WTC11 (cell line): ENCODE data around the gene TBX20. TPM values are rescaled to one million over a fixed set of nuclear protein-coding genes. Genes with fewer than 3 reads are reported as not detected.

Experiments
- ATAC-seq: fragments of 200-7000 bp; cut with Tn5 transposase; 2 replicates; pipeline ENCODE4 v1.10.0; 2021; ENCODE audit warnings: mild to moderate bottlenecking, moderate library complexity
- CTCF ChIA-PET: fragments of 300-600 bp; sonication (Branson Sonifier 250); formaldehyde crosslinking; loops from one replicate; lab custom pipeline; 2021; ENCODE audit warnings: antibody characterized with exemption; lab: Charles Lee
- POLR2A ChIA-PET: fragments of 350-600 bp; sonication (Branson Sonifier 250); formaldehyde crosslinking; loops from one replicate; lab custom pipeline; 2021; ENCODE audit warnings: antibody characterized with exemption; lab: Charles Lee
- DNase-seq: peaks from one replicate; pipeline ENCODE4 v3.0.0; 2021; ENCODE audit warnings: low spot score
- H3K27ac Mint-ChIP-seq: 2 replicates; pipeline ENCODE4 v1.8.0; 2021; ENCODE audit warnings: mixed read lengths
- H3K27me3 Mint-ChIP-seq: 2 replicates; pipeline ENCODE4 v1.8.0; 2021; ENCODE audit warnings: low read depth, mild to moderate bottlenecking, moderate library complexity, mixed read lengths
- H3K36me3 Mint-ChIP-seq: 2 replicates; pipeline ENCODE4 v1.8.0; 2021; ENCODE audit warnings: mixed read lengths
- H3K4me1 Mint-ChIP-seq: 2 replicates; pipeline ENCODE4 v1.8.0; 2022; ENCODE audit warnings: mixed read lengths
- H3K4me3 Mint-ChIP-seq: 2 replicates; pipeline ENCODE4 v1.8.0; 2021; ENCODE audit warnings: mild to moderate bottlenecking, moderate library complexity, mixed read lengths
- H3K9me3 Mint-ChIP-seq: 2 replicates; pipeline ENCODE4 v1.8.0; 2021; ENCODE audit warnings: mixed read lengths
- AR ChIP-seq: fragments of 250-450 bp; sonication (Bioruptor Pico); IDR thresholded peaks from 2 replicates; pipeline ENCODE4 v1.9.0; 2021; ENCODE audit warnings: mild to moderate bottlenecking
- ATF3 ChIP-seq: sonication (generic); formaldehyde crosslinking; conservative IDR thresholded peaks from 2 replicates; pipeline ENCODE4 v1.8.1; 2022; ENCODE audit warnings: mild to moderate bottlenecking, missing genetic modification reagents
- CDX4 ChIP-seq: fragments of 250-450 bp; sonication (Bioruptor Pico); IDR thresholded peaks from 2 replicates; pipeline ENCODE4 v1.9.0; 2021; ENCODE audit warnings: moderate library complexity, mild to moderate bottlenecking, inconsistent platforms, borderline replicate concordance
- ETV6 ChIP-seq: sonication (generic); formaldehyde crosslinking; IDR thresholded peaks from 2 replicates; pipeline ENCODE4 v1.8.1; 2022; ENCODE audit warnings: mild to moderate bottlenecking, missing genetic modification reagents
- FOXJ3 ChIP-seq: sonication (generic); formaldehyde crosslinking; IDR thresholded peaks from 2 replicates; pipeline ENCODE4 v1.9.0; 2021; ENCODE audit warnings: missing genetic modification reagents, mild to moderate bottlenecking, borderline replicate concordance
- GABPB1 ChIP-seq: sonication (generic); formaldehyde crosslinking; IDR thresholded peaks from 2 replicates; pipeline ENCODE4 v1.8.1; 2023; ENCODE audit warnings: mild to moderate bottlenecking, missing genetic modification reagents
- GTF2I ChIP-seq: fragments of 250-450 bp; sonication (Bioruptor Pico); conservative IDR thresholded peaks from 2 replicates; pipeline ENCODE4 v1.4.0; 2021; ENCODE audit warnings: mild to moderate bottlenecking
- HMGA2 ChIP-seq: fragments of 250-450 bp; sonication (Bioruptor Pico); IDR thresholded peaks from 2 replicates; pipeline ENCODE4 v1.4.0; 2021; ENCODE audit warnings: mild to moderate bottlenecking, moderate library complexity
- HMGXB4 ChIP-seq: sonication (generic); formaldehyde crosslinking; IDR thresholded peaks from 2 replicates; pipeline ENCODE4 v1.8.1; 2023; ENCODE audit warnings: mild to moderate bottlenecking, moderate library complexity, missing genetic modification reagents
- IRF1 ChIP-seq: sonication (generic); formaldehyde crosslinking; IDR thresholded peaks from 2 replicates; pipeline ENCODE4 v1.8.0; 2023; ENCODE audit warnings: missing genetic modification reagents
- IRF2 ChIP-seq: sonication (generic); formaldehyde crosslinking; IDR thresholded peaks from 2 replicates; pipeline ENCODE4 v1.8.0; 2022; ENCODE audit warnings: low read depth, missing genetic modification reagents, borderline replicate concordance
- MAX ChIP-seq: sonication (generic); formaldehyde crosslinking; IDR thresholded peaks from 2 replicates; pipeline ENCODE4 v1.8.0; 2022; ENCODE audit warnings: mild to moderate bottlenecking, missing genetic modification reagents
- NFE2L1 ChIP-seq: sonication (generic); formaldehyde crosslinking; IDR thresholded peaks from 2 replicates; pipeline ENCODE4 v1.8.1; 2023; ENCODE audit warnings: missing genetic modification reagents
- RELA ChIP-seq: sonication (generic); formaldehyde crosslinking; IDR thresholded peaks from 2 replicates; pipeline ENCODE4 v1.8.1; 2022; ENCODE audit warnings: missing genetic modification reagents, mild to moderate bottlenecking, borderline replicate concordance
- RORB ChIP-seq: fragments of 250-450 bp; sonication (Bioruptor Pico); IDR thresholded peaks from 2 replicates; pipeline ENCODE4 v1.9.0; 2021; ENCODE audit warnings: mild to moderate bottlenecking
- TCF7 ChIP-seq: sonication (generic); formaldehyde crosslinking; IDR thresholded peaks from 2 replicates; pipeline ENCODE4 v1.8.0; 2022; ENCODE audit warnings: mild to moderate bottlenecking, low read depth, missing genetic modification reagents, moderate library complexity
- TEAD4 ChIP-seq: sonication (generic); formaldehyde crosslinking; IDR thresholded peaks from 2 replicates; pipeline ENCODE4 v1.8.0; 2022; ENCODE audit warnings: mild to moderate bottlenecking, missing genetic modification reagents
- ZNF121 ChIP-seq: sonication (generic); formaldehyde crosslinking; IDR thresholded peaks from 2 replicates; pipeline ENCODE4 v1.8.0; 2023; ENCODE audit warnings: missing genetic modification reagents
- ZNF232 ChIP-seq: sonication (generic); formaldehyde crosslinking; IDR thresholded peaks from 2 replicates; pipeline ENCODE4 v1.8.0; 2022; ENCODE audit warnings: mild to moderate bottlenecking, missing genetic modification reagents
- ZNF281 ChIP-seq: sonication (generic); formaldehyde crosslinking; IDR thresholded peaks from 2 replicates; pipeline ENCODE4 v1.8.0; 2023; ENCODE audit warnings: mild to moderate bottlenecking, missing genetic modification reagents
- ZNF396 ChIP-seq: fragments of 250-450 bp; sonication (Bioruptor Pico); IDR thresholded peaks from 2 replicates; pipeline ENCODE4 v1.8.0; 2021; ENCODE audit warnings: mild to moderate bottlenecking, moderate library complexity, borderline replicate concordance
- ZNF423 ChIP-seq: fragments of 250-450 bp; sonication (Bioruptor Pico); IDR thresholded peaks from 2 replicates; pipeline ENCODE4 v2.1.2; 2022; ENCODE audit warnings: mild to moderate bottlenecking, moderate library complexity
- ZNF671 ChIP-seq: fragments of 250-450 bp; sonication (Bioruptor Pico); IDR thresholded peaks from 2 replicates; pipeline ENCODE4 v1.8.0; 2021; ENCODE audit warnings: mild to moderate bottlenecking
- total RNA-seq: library from RNA; stranded (reverse); gene quantifications from 3 replicates; pipeline ENCODE4 v1.2.3, GENCODE V29; 2021

Gene TBX20
- total RNA-seq, 1 experiment from 2014 or later: 0.24 TPM

- DNase-seq: no peak
- no peak overlapping the region for H3K27ac Mint-ChIP-seq
- ChIA-PET CTCF (no interaction called here), POLR2A (no interaction called here)
- no peak for TF ChIP-seq GABPB1
- TF ChIP-seq ZNF396 (CRISPR knock-in tag): no peak
- no peak for TF ChIP-seq RORB (CRISPR knock-in tag)
- TF ChIP-seq ZNF232 (CRISPR knock-in tag): no peak
- TF ChIP-seq ETV6 (CRISPR knock-in tag): no peak
- no peaks in the 10 kb centered on the region for H3K36me3 Mint-ChIP-seq
- no peak overlapping the region for H3K4me3 Mint-ChIP-seq
- peaks cover 6% of the 10 kb centered on the region; the same call in 1 of the 2 replicates for H3K4me1 Mint-ChIP-seq
- no peak for ATAC-seq
- H3K27me3 Mint-ChIP-seq: no peaks in the 10 kb centered on the region; the same call in 1 of the 2 replicates
- H3K9me3 Mint-ChIP-seq: no peaks in the 10 kb centered on the region
Observed at GRCh38 chr7:35272246-35272645, 18.3 kb upstream of the TBX20 start.

- Mint-ChIP-seq H3K9me3 (no peaks in the 10 kb centered on the region), H3K27me3 (peaks cover 19% of the 10 kb centered on the region), H3K4me1 (peaks cover 6% of the 10 kb centered on the region; the same call in 1 of the 2 replicates), H3K27ac (no peak overlapping the region), H3K36me3 (no peaks in the 10 kb centered on the region), H3K4me3 (no peak overlapping the region)
- ATAC-seq: no peak
- no peak for DNase-seq
- CTCF ChIA-PET: no interaction called here
- POLR2A ChIA-PET: no interaction called here
- no peak for TF ChIP-seq ATF3 (CRISPR knock-in tag)
- no peak for TF ChIP-seq CDX4 (CRISPR knock-in tag)
- no peak for TF ChIP-seq ZNF281 (CRISPR knock-in tag)
- TF ChIP-seq ZNF121: no peak
- no peak for TF ChIP-seq TCF7 (CRISPR knock-in tag)
- no peak for TF ChIP-seq ZNF423 (CRISPR knock-in tag)
- no peak for TF ChIP-seq GTF2I (CRISPR knock-in tag)
- TF ChIP-seq MAX (CRISPR knock-in tag): no peak
Observed at GRCh38 chr7:35268953-35269352, 15.1 kb upstream of the TBX20 start.

- TF ChIP-seq IRF1 (CRISPR knock-in tag) (no peak), RELA (no peak), IRF2 (CRISPR knock-in tag) (no peak)
- ATAC-seq (no peak), DNase-seq (no peak)
- no peaks in the 10 kb centered on the region for H3K36me3 Mint-ChIP-seq
- no peak overlapping the region for H3K27ac Mint-ChIP-seq
- peaks cover 9% of the 10 kb centered on the region; the same call in 1 of the 2 replicates for H3K4me1 Mint-ChIP-seq
- no peak overlapping the region for H3K4me3 Mint-ChIP-seq
- no peaks in the 10 kb centered on the region for H3K9me3 Mint-ChIP-seq
- peaks cover 35% of the 10 kb centered on the region for H3K27me3 Mint-ChIP-seq
- POLR2A ChIA-PET: no interaction called here
- CTCF ChIA-PET: no interaction called here
Observed at GRCh38 chr7:35267411-35267810, 13.5 kb upstream of the TBX20 start.

- no peak overlapping the region for H3K4me3 Mint-ChIP-seq
- ATAC-seq: no peak
- H3K27me3 Mint-ChIP-seq: peaks cover 75% of the 10 kb centered on the region
- no peak overlapping the region for H3K27ac Mint-ChIP-seq
- ChIA-PET POLR2A (no interaction called here), CTCF (interaction anchor here (0.7 to 1.3 kb wide), 2 partner anchors 162 to 257 kb away, joined by 4 read pairs; no protein-coding TSS in a partner anchor)
- DNase-seq: no peak
- peaks cover 37% of the 10 kb centered on the region for H3K4me1 Mint-ChIP-seq
- no peaks in the 10 kb centered on the region for H3K36me3 Mint-ChIP-seq
- H3K9me3 Mint-ChIP-seq: no peaks in the 10 kb centered on the region
- no peak for TF ChIP-seq HMGA2 (CRISPR knock-in tag)
- no peak for TF ChIP-seq HMGXB4 (CRISPR knock-in tag)
- no peak for TF ChIP-seq TEAD4 (CRISPR knock-in tag)
- TF ChIP-seq ZNF671 (CRISPR knock-in tag): no peak
- TF ChIP-seq ZNF423 (CRISPR knock-in tag): no peak
- TF ChIP-seq FOXJ3 (CRISPR knock-in tag): no peak
- TF ChIP-seq AR (CRISPR knock-in tag): no peak
- TF ChIP-seq NFE2L1 (CRISPR knock-in tag): no peak
Observed at GRCh38 chr7:35263396-35263795, 9.5 kb upstream of the TBX20 start.
